MCF 10A (cell line): ENCODE data around the gene GLDC. TPM values are rescaled to one million over a fixed set of nuclear protein-coding genes. Genes with fewer than 3 reads are reported as not detected.
A peak's percentile ranks its signal among the peaks of the same experiment; 100 is the strongest.

Experiments
- BruUV-seq: library from RNA; stranded (reverse); fragments of 400-500 nt; replicated peaks from 2 replicates; lab custom pipeline; 2021; lab: Mats Ljungman, UMichigan
- CTCF ChIA-PET: fragments of 300-600 bp; sonication (Branson Sonifier 250); formaldehyde crosslinking; extraction: SDS; loops from one replicate; lab custom pipeline; 2021; ENCODE audit warnings: antibody characterized with exemption, inconsistent platforms; lab: Yijun Ruan, JAX
- POLR2A ChIA-PET: fragments of 300-600, 350-650 bp; sonication (Branson Sonifier 250); formaldehyde crosslinking; extraction: SDS; loops from one replicate; lab custom pipeline; 2020; ENCODE audit warnings: antibody characterized with exemption, inconsistent platforms; lab: Yijun Ruan, JAX
- DNase-seq: peaks from one replicate; pipeline ENCODE4 v3.0.0-alpha.2; 2018; ENCODE audit not compliant: unreplicated experiment
- H3K27ac Mint-ChIP-seq: one replicate; pipeline ENCODE4 v1.8.0; 2022; ENCODE audit warnings: mild to moderate bottlenecking, low read depth, mixed read lengths; ENCODE audit not compliant: unreplicated experiment
- H3K27me3 Mint-ChIP-seq: one replicate; pipeline ENCODE4 v1.8.0; 2022; ENCODE audit warnings: mixed read lengths; ENCODE audit not compliant: insufficient read depth, unreplicated experiment
- H3K36me3 Mint-ChIP-seq: one replicate; pipeline ENCODE4 v1.8.0; 2022; ENCODE audit warnings: mild to moderate bottlenecking, moderate library complexity, mixed read lengths; ENCODE audit not compliant: insufficient read depth, unreplicated experiment
- H3K4me1 Mint-ChIP-seq: one replicate; pipeline ENCODE4 v1.8.0; 2022; ENCODE audit warnings: mixed read lengths; ENCODE audit not compliant: insufficient read depth, unreplicated experiment
- H3K4me3 Mint-ChIP-seq: one replicate; pipeline ENCODE4 v1.8.0; 2022; ENCODE audit warnings: mild to moderate bottlenecking, moderate library complexity, mixed read lengths; ENCODE audit not compliant: unreplicated experiment
- H3K9me3 Mint-ChIP-seq: one replicate; pipeline ENCODE4 v1.8.0; 2022; ENCODE audit warnings: mixed read lengths; ENCODE audit not compliant: unreplicated experiment
- CTCF ChIP-seq: fragments of 200-600 bp; IDR thresholded peaks from one replicate; pipeline ENCODE4 v1.8.0; 2022; ENCODE audit warnings: antibody characterized with exemption, mild to moderate bottlenecking; ENCODE audit not compliant: unreplicated experiment
- intact Hi-C: fragments of 100-400 bp; cut with micrococcal nuclease; formaldehyde crosslinking; loops from 2 replicates; pipeline ENCODE4 v1.14.1; 2022
- total RNA-seq: library from RNA; stranded (reverse); gene quantifications from 2 replicates; pipeline ENCODE4 v1.2.3, GENCODE V29; 2022

The GLDC gene
- total RNA-seq, 1 experiment from 2014 or later: 2.9 TPM

GRCh38 chr9:6644346-6645104, 1.0 kb downstream of the GLDC start:
- H3K36me3 Mint-ChIP-seq: no peaks in the 10 kb centered on the region
- H3K4me3 Mint-ChIP-seq: peak overlapping the region; percentile 65
- DNase-seq: no peak
- intact Hi-C loops: no loop called here
- H3K27ac Mint-ChIP-seq: no peak overlapping the region
- CTCF ChIA-PET: interaction anchor here (0.6 to 0.8 kb wide), 4 partner anchors 60 to 287 kb away, joined by 3 to 4 read pairs (median 3); no protein-coding TSS in a partner anchor
- no peaks in the 10 kb centered on the region for H3K27me3 Mint-ChIP-seq
- no peak for TF ChIP-seq CTCF
- POLR2A ChIA-PET: interaction anchor here (2.4 to 6.4 kb wide), 2 partner anchors 17 to 37 kb away, joined by 14 to 27 read pairs; no protein-coding TSS in a partner anchor
- peaks cover 9% of the 10 kb centered on the region for H3K4me1 Mint-ChIP-seq
- H3K9me3 Mint-ChIP-seq: no peaks in the 10 kb centered on the region
- no TSS peak for BruUV-seq

GRCh38 chr9:6641961-6642360, 3.6 kb downstream of the GLDC start:
- peak; percentile 59 for DNase-seq
- CTCF ChIA-PET: interaction anchor here (0.7 to 3.5 kb wide), 7 partner anchors 14 to 64 kb away, joined by 3 to 13 read pairs (median 4); no protein-coding TSS in a partner anchor
- no TSS peak for BruUV-seq
- POLR2A ChIA-PET: interaction anchor here (0.8 to 6.4 kb wide), 4 partner anchors 10 to 627 kb away, joined by 3 to 27 read pairs (median 10); partner anchors contain the start of genes KDM4C and RANBP6
- no peaks in the 10 kb centered on the region for H3K9me3 Mint-ChIP-seq
- H3K27ac Mint-ChIP-seq: no peak overlapping the region
- no peaks in the 10 kb centered on the region for H3K27me3 Mint-ChIP-seq
- TF ChIP-seq CTCF: no peak
- intact Hi-C loops: no loop called here
- peaks cover 9% of the 10 kb centered on the region for H3K4me1 Mint-ChIP-seq
- no peak overlapping the region for H3K4me3 Mint-ChIP-seq
- H3K36me3 Mint-ChIP-seq: no peaks in the 10 kb centered on the region

- intact Hi-C loops: no loop called here
- TF ChIP-seq CTCF: no peak
- no peak overlapping the region for H3K4me3 Mint-ChIP-seq
- no peak overlapping the region for H3K27ac Mint-ChIP-seq
- H3K36me3 Mint-ChIP-seq: no peaks in the 10 kb centered on the region
- H3K9me3 Mint-ChIP-seq: no peaks in the 10 kb centered on the region
- no peaks in the 10 kb centered on the region for H3K27me3 Mint-ChIP-seq
- peaks cover 9% of the 10 kb centered on the region for H3K4me1 Mint-ChIP-seq
- no peak for DNase-seq
- no TSS peak for BruUV-seq
- ChIA-PET CTCF (interaction anchor here (1.0 to 3.5 kb wide), 4 partner anchors 14 to 57 kb away, joined by 3 to 13 read pairs (median 4); no protein-coding TSS in a partner anchor), POLR2A (interaction anchor here (2.2 to 6.4 kb wide), 3 partner anchors 10 to 116 kb away, joined by 10 to 27 read pairs (median 11); partner anchors contain the start of gene KDM4C)
These were observed 4.0 kb downstream of the GLDC start for GRCh38 chr9:6641561-6641960.

GRCh38 chr9:6641056-6641455, 4.5 kb downstream of the GLDC start:
- no peaks in the 10 kb centered on the region for H3K27me3 Mint-ChIP-seq
- H3K4me1 Mint-ChIP-seq: peaks cover 9% of the 10 kb centered on the region
- no peak overlapping the region for H3K27ac Mint-ChIP-seq
- no peak overlapping the region for H3K4me3 Mint-ChIP-seq
- no TSS peak for BruUV-seq
- intact Hi-C loops: no loop called here
- no peaks in the 10 kb centered on the region for H3K9me3 Mint-ChIP-seq
- ChIA-PET CTCF (interaction anchor here (1.0 to 3.5 kb wide), 4 partner anchors 14 to 56 kb away, joined by 3 to 13 read pairs (median 4); no protein-coding TSS in a partner anchor), POLR2A (interaction anchor here (1.9 to 6.4 kb wide), 4 partner anchors 9 to 116 kb away, joined by 4 to 27 read pairs (median 10); partner anchors contain the start of gene KDM4C)
- no peak for DNase-seq
- TF ChIP-seq CTCF: no peak
- H3K36me3 Mint-ChIP-seq: no peaks in the 10 kb centered on the region
